ENCODE data around the gene ADAMTS7.
"Not testable (repeated sequence)": the region's sequence is repeated elsewhere in the genome, so short reads cannot be mapped to it uniquely, and the experiment has no call there.

The ADAMTS7 gene

GRCh38 chr15:78789615-78790014 is 21.6 kb downstream of the ADAMTS7 start:
- no peak overlapping the region for H3K27ac ChIP-seq (ENCODE audit: low read depth in 2 of 2, low read length in 2 of 2)
- H3K36me3 ChIP-seq (ENCODE audit: control insufficient read depth in 2 of 2, insufficient read depth in 2 of 2, low read length in 2 of 2) = no peaks in the 10 kb centered on the region
- no peaks in the 10 kb centered on the region for H3K9me3 ChIP-seq (ENCODE audit: control insufficient read depth in 2 of 2, low read length in 2 of 2)

GRCh38 chr15:78788016-78788660 is 23.1 kb downstream of the ADAMTS7 start:
- no peak overlapping the region for H3K4me3 ChIP-seq (ENCODE audit: low read length in 2 of 2)
- no peaks in the 10 kb centered on the region for H3K9me3 ChIP-seq (ENCODE audit: control insufficient read depth in 2 of 2, low read length in 2 of 2)
- H3K4me1 ChIP-seq (ENCODE audit: control insufficient read depth in 2 of 2, insufficient read depth in 2 of 2, low read length in 2 of 2) = no peaks in the 10 kb centered on the region
- no peak overlapping the region for H3K9ac ChIP-seq (ENCODE audit: low read depth in 1 of 2, low read length in 2 of 2)
- H3K36me3 ChIP-seq (ENCODE audit: control insufficient read depth in 2 of 2, insufficient read depth in 2 of 2, low read length in 2 of 2) = no peaks in the 10 kb centered on the region
- no peaks in the 10 kb centered on the region for H3K27me3 ChIP-seq (ENCODE audit: control insufficient read depth in 2 of 2, insufficient read depth in 2 of 2, low read length in 2 of 2)
- no peak overlapping the region for H3K27ac ChIP-seq (ENCODE audit: low read depth in 2 of 2, low read length in 2 of 2)

More at GRCh38 chr15:78789615-78790014, 21.6 kb downstream of the ADAMTS7 start:
- Histone ChIP-seq H3K4me1 (ENCODE audit: control insufficient read depth in 2 of 2, insufficient read depth in 2 of 2, low read length in 2 of 2) (no peaks in the 10 kb centered on the region), H3K27me3 (ENCODE audit: control insufficient read depth in 2 of 2, insufficient read depth in 2 of 2, low read length in 2 of 2) (no peaks in the 10 kb centered on the region), H3K4me3 (ENCODE audit: low read length in 2 of 2) (no peak overlapping the region), H3K9ac (ENCODE audit: low read depth in 1 of 2, low read length in 2 of 2) (no peak overlapping the region)

- not testable (repeated sequence) for H3K4me1 ChIP-seq (ENCODE audit: control insufficient read depth in 2 of 2, insufficient read depth in 2 of 2, low read length in 2 of 2)
These were observed 28.9 kb downstream of the ADAMTS7 start for GRCh38 chr15:78782402-78782801.

GRCh38 chr15:78781381-78781780 is 29.9 kb downstream of the ADAMTS7 start:
- H3K36me3 ChIP-seq (ENCODE audit: control insufficient read depth in 2 of 2, insufficient read depth in 2 of 2, low read length in 2 of 2); H3K9me3 ChIP-seq (ENCODE audit: control insufficient read depth in 2 of 2, low read length in 2 of 2); H3K4me3 ChIP-seq (ENCODE audit: low read length in 2 of 2); H3K9ac ChIP-seq (ENCODE audit: low read depth in 1 of 2, low read length in 2 of 2); H3K4me1 ChIP-seq (ENCODE audit: control insufficient read depth in 2 of 2, insufficient read depth in 2 of 2, low read length in 2 of 2); H3K27me3 ChIP-seq (ENCODE audit: control insufficient read depth in 2 of 2, insufficient read depth in 2 of 2, low read length in 2 of 2); H3K27ac ChIP-seq (ENCODE audit: low read depth in 2 of 2, low read length in 2 of 2): not testable (repeated sequence)

More at GRCh38 chr15:78782402-78782801, 28.9 kb downstream of the ADAMTS7 start:
- H3K9me3 ChIP-seq (ENCODE audit: control insufficient read depth in 2 of 2, low read length in 2 of 2); H3K27ac ChIP-seq (ENCODE audit: low read depth in 2 of 2, low read length in 2 of 2); H3K27me3 ChIP-seq (ENCODE audit: control insufficient read depth in 2 of 2, insufficient read depth in 2 of 2, low read length in 2 of 2); H3K4me3 ChIP-seq (ENCODE audit: low read length in 2 of 2); H3K9ac ChIP-seq (ENCODE audit: low read depth in 1 of 2, low read length in 2 of 2); H3K36me3 ChIP-seq (ENCODE audit: control insufficient read depth in 2 of 2, insufficient read depth in 2 of 2, low read length in 2 of 2): not testable (repeated sequence)

- H3K4me3 ChIP-seq (ENCODE audit: low read length in 2 of 2); H3K27ac ChIP-seq (ENCODE audit: low read depth in 2 of 2, low read length in 2 of 2); H3K4me1 ChIP-seq (ENCODE audit: control insufficient read depth in 2 of 2, insufficient read depth in 2 of 2, low read length in 2 of 2): not testable (repeated sequence)
These were observed 31.3 kb downstream of the ADAMTS7 start for GRCh38 chr15:78779975-78780374.

GRCh38 chr15:78779176-78779785 is 32.0 kb downstream of the ADAMTS7 start:
- not testable (repeated sequence) for H3K4me3 ChIP-seq (ENCODE audit: low read length in 2 of 2); H3K36me3 ChIP-seq (ENCODE audit: control insufficient read depth in 2 of 2, insufficient read depth in 2 of 2, low read length in 2 of 2); H3K27me3 ChIP-seq (ENCODE audit: control insufficient read depth in 2 of 2, insufficient read depth in 2 of 2, low read length in 2 of 2); H3K9ac ChIP-seq (ENCODE audit: low read depth in 1 of 2, low read length in 2 of 2); H3K4me1 ChIP-seq (ENCODE audit: control insufficient read depth in 2 of 2, insufficient read depth in 2 of 2, low read length in 2 of 2); H3K9me3 ChIP-seq (ENCODE audit: control insufficient read depth in 2 of 2, low read length in 2 of 2); H3K27ac ChIP-seq (ENCODE audit: low read depth in 2 of 2, low read length in 2 of 2)

More at GRCh38 chr15:78779975-78780374, 31.3 kb downstream of the ADAMTS7 start:
- H3K9ac ChIP-seq (ENCODE audit: low read depth in 1 of 2, low read length in 2 of 2); H3K27me3 ChIP-seq (ENCODE audit: control insufficient read depth in 2 of 2, insufficient read depth in 2 of 2, low read length in 2 of 2); H3K36me3 ChIP-seq (ENCODE audit: control insufficient read depth in 2 of 2, insufficient read depth in 2 of 2, low read length in 2 of 2); H3K9me3 ChIP-seq (ENCODE audit: control insufficient read depth in 2 of 2, low read length in 2 of 2): not testable (repeated sequence)

- Histone ChIP-seq H3K27ac (ENCODE audit: low read depth in 2 of 2, low read length in 2 of 2) (no peak overlapping the region), H3K9ac (ENCODE audit: low read depth in 1 of 2, low read length in 2 of 2) (no peak overlapping the region), H3K36me3 (ENCODE audit: control insufficient read depth in 2 of 2, insufficient read depth in 2 of 2, low read length in 2 of 2) (no peaks in the 10 kb centered on the region), H3K4me1 (ENCODE audit: control insufficient read depth in 2 of 2, insufficient read depth in 2 of 2, low read length in 2 of 2) (no peaks in the 10 kb centered on the region), H3K27me3 (ENCODE audit: control insufficient read depth in 2 of 2, insufficient read depth in 2 of 2, low read length in 2 of 2) (no peaks in the 10 kb centered on the region), H3K4me3 (ENCODE audit: low read length in 2 of 2) (no peak overlapping the region), H3K9me3 (ENCODE audit: control insufficient read depth in 2 of 2, low read length in 2 of 2) (no peaks in the 10 kb centered on the region)
These were observed 32.8 kb downstream of the ADAMTS7 start for GRCh38 chr15:78778422-78778821.

GRCh38 chr15:78777953-78778345 is 33.3 kb downstream of the ADAMTS7 start:
- not testable (repeated sequence) for H3K4me1 ChIP-seq (ENCODE audit: control insufficient read depth in 2 of 2, insufficient read depth in 2 of 2, low read length in 2 of 2); H3K27ac ChIP-seq (ENCODE audit: low read depth in 2 of 2, low read length in 2 of 2); H3K4me3 ChIP-seq (ENCODE audit: low read length in 2 of 2); H3K36me3 ChIP-seq (ENCODE audit: control insufficient read depth in 2 of 2, insufficient read depth in 2 of 2, low read length in 2 of 2); H3K27me3 ChIP-seq (ENCODE audit: control insufficient read depth in 2 of 2, insufficient read depth in 2 of 2, low read length in 2 of 2); H3K9me3 ChIP-seq (ENCODE audit: control insufficient read depth in 2 of 2, low read length in 2 of 2); H3K9ac ChIP-seq (ENCODE audit: low read depth in 1 of 2, low read length in 2 of 2)

GRCh38 chr15:78777290-78777952 is 33.8 kb downstream of the ADAMTS7 start:
- H3K9ac ChIP-seq (ENCODE audit: low read depth in 1 of 2, low read length in 2 of 2); H3K36me3 ChIP-seq (ENCODE audit: control insufficient read depth in 2 of 2, insufficient read depth in 2 of 2, low read length in 2 of 2); H3K27ac ChIP-seq (ENCODE audit: low read depth in 2 of 2, low read length in 2 of 2); H3K27me3 ChIP-seq (ENCODE audit: control insufficient read depth in 2 of 2, insufficient read depth in 2 of 2, low read length in 2 of 2); H3K4me1 ChIP-seq (ENCODE audit: control insufficient read depth in 2 of 2, insufficient read depth in 2 of 2, low read length in 2 of 2); H3K9me3 ChIP-seq (ENCODE audit: control insufficient read depth in 2 of 2, low read length in 2 of 2); H3K4me3 ChIP-seq (ENCODE audit: low read length in 2 of 2): not testable (repeated sequence)

- H3K9ac ChIP-seq (ENCODE audit: low read depth in 1 of 2, low read length in 2 of 2); H3K36me3 ChIP-seq (ENCODE audit: control insufficient read depth in 2 of 2, insufficient read depth in 2 of 2, low read length in 2 of 2); H3K9me3 ChIP-seq (ENCODE audit: control insufficient read depth in 2 of 2, low read length in 2 of 2); H3K27ac ChIP-seq (ENCODE audit: low read depth in 2 of 2, low read length in 2 of 2); H3K4me1 ChIP-seq (ENCODE audit: control insufficient read depth in 2 of 2, insufficient read depth in 2 of 2, low read length in 2 of 2); H3K4me3 ChIP-seq (ENCODE audit: low read length in 2 of 2); H3K27me3 ChIP-seq (ENCODE audit: control insufficient read depth in 2 of 2, insufficient read depth in 2 of 2, low read length in 2 of 2): not testable (repeated sequence)
These were observed 35.0 kb downstream of the ADAMTS7 start for GRCh38 chr15:78776046-78776925.

All from mucosa of rectum (tissue), 2 donors.